Superior temporal gyrus (tissue), 1 donor: ENCODE measurements around the gene PLPPR3.

Experiments used
- DNase-seq: peaks from one replicate; pipeline ENCODE4 v3.0.0-alpha.2; 2016; ENCODE audit errors: extremely low spot score

Gene PLPPR3

GRCh38 chr19:810077-810855, 11.5 kb downstream of the PLPPR3 start:
- DNase-seq, result no peak

GRCh38 chr19:808423-808775, 13.4 kb downstream of the PLPPR3 start:
- no peak for DNase-seq

GRCh38 chr19:807627-808422, 13.9 kb downstream of the PLPPR3 start:
- no peak for DNase-seq

GRCh38 chr19:806815-807421, 14.8 kb downstream of the PLPPR3 start:
- DNase-seq, result no peak

GRCh38 chr19:805600-806550, 15.9 kb downstream of the PLPPR3 start:
- no peak for DNase-seq

GRCh38 chr19:805166-805551, 16.6 kb downstream of the PLPPR3 start:
- DNase-seq, result no peak

GRCh38 chr19:804419-805165, 17.2 kb downstream of the PLPPR3 start:
- no peak for DNase-seq

GRCh38 chr19:803686-804418, 17.9 kb downstream of the PLPPR3 start:
- DNase-seq, result no peak

GRCh38 chr19:803099-803561, 18.6 kb downstream of the PLPPR3 start:
- no peak for DNase-seq

- DNase-seq, result no peak
Measured at GRCh38 chr19:802498-803098, 19.2 kb downstream of the PLPPR3 start.

- DNase-seq, result no peak
Measured at GRCh38 chr19:801861-802497, 19.8 kb downstream of the PLPPR3 start.

- no peak for DNase-seq
Measured at GRCh38 chr19:801030-801860, 20.5 kb downstream of the PLPPR3 start.

- DNase-seq, result no peak
Measured at GRCh38 chr19:800360-801029, 21.3 kb downstream of the PLPPR3 start.

GRCh38 chr19:799076-799881, 22.5 kb downstream of the PLPPR3 start:
- DNase-seq, result no peak

- DNase-seq, result no peak
Measured at GRCh38 chr19:798415-799075, 23.2 kb downstream of the PLPPR3 start.
